ENCODE measurements around the gene MAN1B1.
"Not testable (repeated sequence)": the region's sequence is repeated elsewhere in the genome, so short reads cannot be mapped to it uniquely, and the experiment has no call there.

MAN1B1 gene

DNA sequence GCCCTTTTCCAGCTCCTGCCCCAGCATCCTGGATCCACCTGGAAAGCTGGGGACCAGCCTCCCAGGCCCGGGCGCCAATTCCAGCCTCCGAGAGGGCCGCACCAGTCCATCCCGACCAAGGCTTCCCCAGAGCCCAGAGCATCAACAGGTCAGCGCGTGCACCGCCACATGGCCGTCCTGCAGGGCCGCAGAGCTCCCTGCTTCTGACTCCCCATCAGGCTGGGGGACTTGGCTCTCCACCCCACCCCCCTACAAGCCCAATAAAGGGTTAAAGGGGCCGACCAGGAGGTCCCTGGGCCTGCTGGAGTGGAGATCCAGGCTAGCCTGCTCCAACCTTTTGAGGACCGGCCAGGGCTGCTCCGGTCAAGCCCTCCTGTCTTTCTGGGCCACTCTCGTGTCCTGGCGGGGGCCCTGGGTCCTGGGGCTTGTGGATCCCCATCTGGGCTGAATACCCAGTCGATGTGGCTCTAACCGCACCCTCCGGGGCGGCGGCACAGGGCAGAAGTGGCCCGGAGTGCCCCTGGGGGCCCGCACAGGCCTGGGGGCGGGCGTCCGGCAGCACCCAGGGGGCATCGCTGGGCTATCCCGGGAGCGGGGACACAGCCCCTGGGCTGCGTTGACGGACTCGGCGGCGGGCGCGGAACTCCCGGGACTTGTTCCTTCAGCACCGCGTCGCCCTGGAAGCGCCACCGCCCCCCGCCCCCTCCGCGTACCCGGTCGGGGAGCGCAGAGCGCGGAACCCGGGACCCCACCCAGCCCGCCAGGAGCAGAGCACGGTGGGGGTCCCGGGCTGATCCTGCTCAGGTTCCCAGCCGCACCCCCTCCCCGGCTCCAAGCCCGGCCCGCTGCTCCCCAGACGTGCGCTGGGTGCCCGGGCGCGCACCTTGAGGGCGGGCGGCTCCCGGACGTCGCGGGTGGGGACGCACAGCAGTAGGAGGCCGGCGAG lies 33.5 kb upstream of the MAN1B1 start:
- DNase-seq (ENCODE audit: low spot score): no peak

- no peak for DNase-seq (ENCODE audit: low spot score)
Observed at GRCh38 chr9:137053944-137054931, 32.5 kb upstream of the MAN1B1 start, which contains the start of gene ENTPD2. ENTPD2 (minus strand) TSS chr9:137054061; CDS start chr9:137053997, 64 bp downstream.

DNA sequence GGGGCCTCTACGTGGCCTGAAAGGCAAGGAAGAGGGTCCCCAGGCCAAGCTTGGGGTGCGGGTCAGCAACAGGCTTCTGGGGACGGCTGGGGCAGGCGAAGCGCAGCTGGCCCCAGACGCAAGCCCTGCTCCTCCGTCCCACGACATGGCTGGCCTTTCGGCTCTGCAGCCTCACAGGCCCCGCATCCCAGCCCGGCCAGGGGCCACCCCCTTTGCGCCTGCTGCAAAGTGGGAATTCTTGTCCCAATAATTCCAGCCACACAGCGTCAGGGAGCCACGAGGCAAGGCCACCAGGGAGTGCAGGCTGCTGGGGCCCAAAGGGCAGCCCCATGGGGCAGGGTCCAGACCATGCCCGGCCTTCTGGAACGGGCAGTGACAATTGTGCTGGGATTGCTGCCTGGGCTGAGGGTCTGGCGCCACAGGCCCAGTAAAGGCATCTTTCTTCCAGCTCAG lies 31.8 kb upstream of the MAN1B1 start:
- no peak for DNase-seq (ENCODE audit: low spot score)

GRCh38 chr9:137055385-137056364 lies 31.1 kb upstream of the MAN1B1 start:
- peak; percentile 67 for DNase-seq (ENCODE audit: low spot score)

GRCh38 chr9:137056739-137057415 lies 29.9 kb upstream of the MAN1B1 start:
- DNase-seq (ENCODE audit: low spot score): no peak

DNA sequence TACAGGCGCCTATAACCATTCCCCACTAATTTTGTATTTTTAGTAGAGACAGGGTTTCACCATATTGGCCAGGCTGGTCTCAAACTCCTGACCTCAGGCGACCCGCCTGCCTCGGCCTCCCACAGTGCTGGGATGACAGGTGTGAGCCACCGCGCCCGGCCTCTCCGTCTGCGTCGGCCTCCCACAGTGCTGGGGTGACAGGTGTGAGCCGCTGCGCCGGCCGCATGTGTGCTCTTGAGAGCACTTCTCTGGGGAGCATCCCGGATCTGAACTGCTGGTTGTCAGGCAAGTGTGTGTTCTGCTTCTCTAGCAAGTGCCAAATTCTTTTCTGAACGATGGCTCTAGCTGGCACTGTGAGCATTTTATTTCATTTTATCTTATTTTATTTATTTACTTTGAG lies 29.2 kb upstream of the MAN1B1 start:
- no peak for DNase-seq (ENCODE audit: low spot score)

- DNase-seq (ENCODE audit: low spot score): no peak
Observed at GRCh38 chr9:137058521-137059234, 28.1 kb upstream of the MAN1B1 start.

DNA sequence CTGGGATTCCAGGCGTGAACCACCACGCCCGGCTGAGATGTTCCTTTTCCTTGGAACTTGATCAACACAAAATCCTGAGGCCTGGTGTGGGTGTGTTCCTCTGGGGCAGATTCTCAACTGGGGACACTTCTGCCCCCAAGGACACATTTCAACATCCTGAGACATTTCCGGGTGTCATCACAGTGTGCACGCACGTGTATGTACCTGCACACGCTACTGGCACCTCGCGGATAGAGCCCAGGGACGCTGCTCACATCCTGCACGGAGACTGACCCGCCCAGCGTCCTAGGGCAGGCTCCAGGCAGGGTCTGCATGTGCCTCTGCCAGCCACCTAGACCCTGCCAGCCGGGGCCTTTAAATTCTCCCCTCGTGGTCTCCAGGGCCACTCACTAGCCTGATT lies 24.4 kb upstream of the MAN1B1 start:
- DNase-seq (ENCODE audit: low spot score): no peak

DNA sequence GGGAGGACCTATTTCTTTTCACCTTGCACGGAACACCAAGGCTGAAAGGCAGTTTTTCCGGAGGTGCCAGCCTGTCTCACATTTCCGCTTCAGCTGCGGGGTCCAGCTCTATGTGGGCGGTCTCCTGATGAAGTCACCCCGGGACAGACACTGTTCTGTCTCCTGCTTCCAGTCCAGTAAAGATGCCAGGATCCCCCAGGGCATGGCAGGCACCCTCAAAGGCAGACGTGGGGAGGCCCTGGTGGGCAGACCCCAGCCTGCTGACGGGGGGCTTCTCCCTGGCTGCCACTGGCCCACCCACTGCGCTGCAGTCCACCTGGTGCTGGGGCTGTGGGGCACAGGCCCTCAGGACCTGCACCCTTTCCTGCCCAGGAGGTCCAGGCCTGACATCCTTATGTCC lies 24.0 kb upstream of the MAN1B1 start:
- not testable (repeated sequence) for DNase-seq (ENCODE audit: low spot score)

DNA sequence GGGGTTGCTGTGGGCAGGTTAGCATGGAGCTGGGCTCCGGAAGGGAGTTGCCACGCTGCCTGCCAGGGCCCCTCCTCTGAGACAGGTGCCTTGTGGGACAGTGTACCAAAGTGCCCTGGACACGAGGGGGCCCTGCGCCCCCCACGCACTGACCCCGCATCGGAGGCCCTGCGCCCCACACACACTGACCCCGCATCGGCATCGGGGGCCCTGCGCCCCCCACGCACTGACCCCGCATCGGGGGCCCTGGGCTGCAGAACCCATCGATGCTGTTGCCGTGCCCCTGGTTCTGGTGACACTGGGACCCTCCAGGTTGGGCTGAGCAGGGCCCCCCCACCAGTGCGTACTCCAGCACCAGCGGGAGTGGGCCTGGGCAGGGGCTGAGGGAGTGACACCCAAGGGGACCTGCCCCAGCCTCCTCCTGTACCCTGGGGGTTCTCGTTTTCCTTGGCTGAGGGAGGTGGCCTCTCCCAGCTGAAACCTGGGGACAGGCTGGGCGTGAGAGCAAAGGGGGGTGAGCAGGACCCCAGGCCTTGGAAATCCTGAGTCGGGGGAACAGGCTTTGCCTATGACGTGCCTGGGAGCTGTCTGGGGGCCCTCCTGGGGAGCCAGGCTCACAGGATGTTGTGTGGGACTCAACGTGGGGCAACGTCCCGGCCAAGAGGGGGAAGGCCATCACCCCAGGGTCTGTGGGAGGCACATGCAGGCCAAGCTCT lies 23.3 kb upstream of the MAN1B1 start:
- DNase-seq (ENCODE audit: low spot score): no peak

DNA sequence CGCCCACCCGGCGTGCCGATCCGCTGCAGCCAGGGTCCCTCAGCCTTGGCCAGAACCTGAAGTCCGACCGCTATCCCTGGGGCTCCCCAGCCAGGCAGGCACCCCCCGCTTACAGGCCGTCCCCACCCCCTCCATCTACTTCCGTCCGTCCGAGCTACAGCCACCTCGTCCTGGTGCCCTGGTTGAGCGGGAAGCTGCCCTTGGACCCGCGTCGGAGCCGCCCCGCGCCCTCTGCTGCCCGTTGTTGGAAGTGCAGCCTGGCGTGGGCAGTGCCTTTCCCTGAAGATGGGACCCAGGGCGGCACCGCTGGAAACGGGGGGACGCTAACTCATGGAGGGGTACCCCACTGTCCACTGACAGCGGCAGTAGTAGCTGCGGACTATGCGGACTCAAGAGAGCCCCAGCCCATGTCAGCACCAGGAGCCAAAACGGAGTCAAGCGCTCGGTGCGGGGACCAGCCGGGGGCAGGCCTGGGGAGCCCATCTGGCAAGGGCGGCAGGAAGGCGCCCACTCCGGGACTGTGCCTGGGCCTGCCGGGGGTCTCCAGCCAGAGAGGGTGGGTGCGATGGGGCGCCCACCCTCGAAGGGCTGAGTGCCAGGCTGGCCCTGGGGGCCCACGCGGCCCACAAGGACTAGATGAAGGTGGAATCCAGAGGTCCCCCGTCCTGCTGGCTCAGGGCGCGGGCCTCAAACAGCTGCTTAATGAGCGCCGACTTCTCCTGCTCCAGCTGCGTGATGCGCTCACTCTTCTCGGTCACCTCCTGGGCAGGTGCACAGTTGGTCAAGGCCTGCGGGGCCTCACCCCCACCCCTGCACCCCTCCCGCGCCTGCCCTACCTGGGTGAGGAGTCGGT lies 22.5 kb upstream of the MAN1B1 start:
- DNase-seq (ENCODE audit: low spot score): peak; percentile 69

DNA sequence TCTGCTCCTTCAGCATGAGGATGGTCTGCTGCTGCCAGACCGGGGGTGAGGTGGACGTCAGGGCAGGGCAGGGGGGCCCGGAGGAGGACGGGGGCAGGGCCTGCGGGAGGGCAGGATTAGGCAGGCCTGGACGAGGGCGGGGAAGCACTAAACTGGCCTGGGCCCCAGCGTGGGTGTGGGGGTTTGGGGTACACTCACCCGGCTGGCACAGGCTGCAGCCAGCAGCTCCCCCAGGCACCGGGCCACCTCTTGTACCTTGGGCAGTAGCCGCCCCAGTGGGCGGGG lies 22.0 kb upstream of the MAN1B1 start:
- no peak for DNase-seq (ENCODE audit: low spot score)

- DNase-seq (ENCODE audit: low spot score): no peak
Observed at GRCh38 chr9:137065336-137065967, 21.3 kb upstream of the MAN1B1 start.

- DNase-seq (ENCODE audit: low spot score): no peak
Observed at GRCh38 chr9:137066096-137066861, 20.5 kb upstream of the MAN1B1 start.

- DNase-seq (ENCODE audit: low spot score): peak; percentile 73
Observed at GRCh38 chr9:137067860-137068538, 18.8 kb upstream of the MAN1B1 start.

Data from AG08395 (cell line).